WTC11 (cell line): Measurements from ENCODE around the gene RIPK1. TPM values are rescaled to one million over a fixed set of nuclear protein-coding genes. Genes with fewer than 3 reads are reported as not detected.

ENCODE experiments used
- ATAC-seq: fragments of 200-7000 bp; cut with Tn5 transposase; 2 replicates; pipeline ENCODE4 v1.10.0; 2021; ENCODE audit warnings: mild to moderate bottlenecking, moderate library complexity
- CTCF ChIA-PET: fragments of 300-600 bp; sonication (Branson Sonifier 250); formaldehyde crosslinking; loops from one replicate; lab custom pipeline; 2021; ENCODE audit warnings: antibody characterized with exemption; lab: Charles Lee
- POLR2A ChIA-PET: fragments of 350-600 bp; sonication (Branson Sonifier 250); formaldehyde crosslinking; loops from one replicate; lab custom pipeline; 2021; ENCODE audit warnings: antibody characterized with exemption; lab: Charles Lee
- DNase-seq: peaks from one replicate; pipeline ENCODE4 v3.0.0; 2021; ENCODE audit warnings: low spot score
- H3K27ac Mint-ChIP-seq: 2 replicates; pipeline ENCODE4 v1.8.0; 2021; ENCODE audit warnings: mixed read lengths
- H3K27me3 Mint-ChIP-seq: 2 replicates; pipeline ENCODE4 v1.8.0; 2021; ENCODE audit warnings: low read depth, mild to moderate bottlenecking, moderate library complexity, mixed read lengths
- H3K36me3 Mint-ChIP-seq: 2 replicates; pipeline ENCODE4 v1.8.0; 2021; ENCODE audit warnings: mixed read lengths
- H3K4me1 Mint-ChIP-seq: 2 replicates; pipeline ENCODE4 v1.8.0; 2022; ENCODE audit warnings: mixed read lengths
- H3K4me3 Mint-ChIP-seq: 2 replicates; pipeline ENCODE4 v1.8.0; 2021; ENCODE audit warnings: mild to moderate bottlenecking, moderate library complexity, mixed read lengths
- H3K9me3 Mint-ChIP-seq: 2 replicates; pipeline ENCODE4 v1.8.0; 2021; ENCODE audit warnings: mixed read lengths
- CBFB ChIP-seq: sonication (generic); formaldehyde crosslinking; IDR thresholded peaks from 2 replicates; pipeline ENCODE4 v1.8.1; 2022; ENCODE audit warnings: mild to moderate bottlenecking, low read depth, missing genetic modification reagents
- ELF4 ChIP-seq: sonication (generic); formaldehyde crosslinking; IDR thresholded peaks from 2 replicates; pipeline ENCODE4 v1.8.1; 2022; ENCODE audit warnings: low read depth, mild to moderate bottlenecking, moderate library complexity, missing genetic modification reagents
- IRF2 ChIP-seq: sonication (generic); formaldehyde crosslinking; IDR thresholded peaks from 2 replicates; pipeline ENCODE4 v1.8.0; 2022; ENCODE audit warnings: low read depth, missing genetic modification reagents, borderline replicate concordance
- MXD4 ChIP-seq: fragments of 250-450 bp; sonication (Bioruptor Pico); IDR thresholded peaks from 2 replicates; pipeline ENCODE4 v1.8.0; 2021; ENCODE audit warnings: mild to moderate bottlenecking, moderate library complexity, borderline replicate concordance
- MYBL2 ChIP-seq: sonication (generic); formaldehyde crosslinking; IDR thresholded peaks from 2 replicates; pipeline ENCODE4 v1.8.1; 2023; ENCODE audit warnings: mild to moderate bottlenecking, moderate library complexity, missing genetic modification reagents
- NFATC4 ChIP-seq: fragments of 250-450 bp; sonication (Bioruptor Pico); IDR thresholded peaks from 2 replicates; pipeline ENCODE4 v1.9.0; 2021; ENCODE audit warnings: mild to moderate bottlenecking
- PRRX2 ChIP-seq: fragments of 250-450 bp; sonication (Bioruptor Pico); IDR thresholded peaks from 2 replicates; pipeline ENCODE4 v1.8.0; 2021; ENCODE audit warnings: mild to moderate bottlenecking
- SMAD4 ChIP-seq: sonication (generic); formaldehyde crosslinking; IDR thresholded peaks from 2 replicates; pipeline ENCODE4 v1.8.0; 2022; ENCODE audit warnings: mild to moderate bottlenecking, missing genetic modification reagents
- SP1 ChIP-seq: sonication (generic); formaldehyde crosslinking; conservative IDR thresholded peaks from 2 replicates; pipeline ENCODE4 v1.8.1; 2022; ENCODE audit warnings: missing genetic modification reagents
- TEAD1 ChIP-seq: sonication (generic); formaldehyde crosslinking; IDR thresholded peaks from 2 replicates; pipeline ENCODE4 v1.8.0; 2022; ENCODE audit warnings: mild to moderate bottlenecking, missing genetic modification reagents
- TEAD4 ChIP-seq: sonication (generic); formaldehyde crosslinking; IDR thresholded peaks from 2 replicates; pipeline ENCODE4 v1.8.0; 2022; ENCODE audit warnings: mild to moderate bottlenecking, missing genetic modification reagents
- TP53 ChIP-seq: sonication (generic); formaldehyde crosslinking; IDR thresholded peaks from 2 replicates; pipeline ENCODE4 v1.8.1; 2023; ENCODE audit warnings: mild to moderate bottlenecking, missing genetic modification reagents
- ZNF263 ChIP-seq: sonication (generic); formaldehyde crosslinking; IDR thresholded peaks from 2 replicates; pipeline ENCODE4 v1.8.1; 2022; ENCODE audit warnings: low read depth, mild to moderate bottlenecking, moderate library complexity, missing genetic modification reagents
- ZNF671 ChIP-seq: fragments of 250-450 bp; sonication (Bioruptor Pico); IDR thresholded peaks from 2 replicates; pipeline ENCODE4 v1.8.0; 2021; ENCODE audit warnings: mild to moderate bottlenecking
- total RNA-seq: library from RNA; stranded (reverse); gene quantifications from 3 replicates; pipeline ENCODE4 v1.2.3, GENCODE V29; 2021
- TF ChIP-seq, protein P1 (sequence below): fragments of 250-450 bp; sonication (Bioruptor Pico); IDR thresholded peaks from 2 replicates; pipeline ENCODE4 v1.9.0; 2021; ENCODE audit warnings: mild to moderate bottlenecking, borderline replicate concordance
- TF ChIP-seq, protein P2 (sequence below): sonication (generic); formaldehyde crosslinking; IDR thresholded peaks from 2 replicates; pipeline ENCODE4 v1.8.1; 2022; ENCODE audit warnings: missing genetic modification reagents, borderline replicate concordance
- TF ChIP-seq, protein P3 (sequence below): sonication (generic); formaldehyde crosslinking; IDR thresholded peaks from 2 replicates; pipeline ENCODE4 v1.8.0; 2023; ENCODE audit warnings: mild to moderate bottlenecking, missing genetic modification reagents
- TF ChIP-seq, protein P4 (sequence below): sonication (generic); formaldehyde crosslinking; IDR thresholded peaks from 2 replicates; pipeline ENCODE4 v1.8.1; 2023; ENCODE audit warnings: mild to moderate bottlenecking, missing genetic modification reagents
- TF ChIP-seq, protein P5 (sequence below): fragments of 250-450 bp; sonication (Bioruptor Pico); IDR thresholded peaks from 2 replicates; pipeline ENCODE4 v1.9.0; 2021; ENCODE audit warnings: mild to moderate bottlenecking
- TF ChIP-seq, protein P6 (sequence below): sonication (generic); formaldehyde crosslinking; IDR thresholded peaks from 2 replicates; pipeline ENCODE4 v1.8.1; 2023; ENCODE audit warnings: mild to moderate bottlenecking, missing genetic modification reagents, moderate library complexity

RIPK1 gene
- total RNA-seq, 1 experiment from 2014 or later: 8.7 TPM

DNA sequence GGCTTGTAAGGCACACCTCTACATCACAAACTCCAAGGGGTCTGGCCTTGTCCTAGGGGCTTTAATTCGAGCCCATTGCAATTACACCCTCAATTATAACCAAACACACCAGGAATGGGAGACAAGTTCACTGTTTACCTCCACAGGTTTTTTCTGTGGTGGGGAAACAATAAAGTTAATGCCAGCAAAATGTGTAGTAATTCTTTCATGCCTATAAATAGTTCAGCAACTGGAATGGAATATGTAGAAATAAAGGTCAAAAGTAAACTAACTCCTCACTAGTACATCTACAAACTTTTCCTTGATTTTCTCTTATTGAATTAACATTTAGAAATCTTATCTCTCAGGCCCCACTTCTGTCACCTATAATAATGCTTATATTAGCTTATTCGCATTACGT lies 27.1 kb upstream of the RIPK1 start:
- H3K4me3 Mint-ChIP-seq: no peak overlapping the region
- CTCF ChIA-PET: no interaction called here

DNA sequence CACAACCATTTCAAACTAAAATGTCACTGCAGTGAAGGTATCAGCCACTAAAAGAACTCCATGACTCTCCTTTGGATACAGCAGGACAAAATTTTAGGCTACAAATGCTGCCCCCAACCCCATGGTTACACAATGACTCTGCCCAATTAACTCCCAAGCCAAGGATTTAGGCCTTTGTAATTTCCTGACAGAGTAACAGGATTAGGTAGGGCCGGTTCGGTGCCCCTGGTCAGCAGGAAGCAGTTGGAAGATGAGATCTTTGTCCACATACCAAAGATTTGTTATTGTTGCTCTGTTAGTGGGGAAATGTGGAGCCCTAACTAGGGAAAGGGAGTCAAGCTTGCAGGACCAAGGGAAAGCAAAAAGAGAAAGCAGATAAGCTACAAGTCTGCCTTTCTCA lies 26.7 kb upstream of the RIPK1 start:
- DNase-seq (no peak), ATAC-seq (no peak)
- peaks cover 12% of the 10 kb centered on the region for H3K4me1 Mint-ChIP-seq
- ChIA-PET CTCF (no interaction called here), POLR2A (no interaction called here)
- H3K27me3 Mint-ChIP-seq: peaks cover 3% of the 10 kb centered on the region; the same call in 1 of the 2 replicates
- H3K9me3 Mint-ChIP-seq: no peaks in the 10 kb centered on the region; the same call in 1 of the 2 replicates
- no peak overlapping the region for H3K27ac Mint-ChIP-seq
- no peak overlapping the region for H3K4me3 Mint-ChIP-seq
- no peaks in the 10 kb centered on the region for H3K36me3 Mint-ChIP-seq
- TF ChIP-seq TEAD4 (CRISPR knock-in tag): no peak
- no peak for TF ChIP-seq IRF2 (CRISPR knock-in tag)
- no peak for TF ChIP-seq PRRX2 (CRISPR knock-in tag)
- TF ChIP-seq CBFB (CRISPR knock-in tag): no peak
- no peak for TF ChIP-seq SMAD4
- TF ChIP-seq, protein P1, sequence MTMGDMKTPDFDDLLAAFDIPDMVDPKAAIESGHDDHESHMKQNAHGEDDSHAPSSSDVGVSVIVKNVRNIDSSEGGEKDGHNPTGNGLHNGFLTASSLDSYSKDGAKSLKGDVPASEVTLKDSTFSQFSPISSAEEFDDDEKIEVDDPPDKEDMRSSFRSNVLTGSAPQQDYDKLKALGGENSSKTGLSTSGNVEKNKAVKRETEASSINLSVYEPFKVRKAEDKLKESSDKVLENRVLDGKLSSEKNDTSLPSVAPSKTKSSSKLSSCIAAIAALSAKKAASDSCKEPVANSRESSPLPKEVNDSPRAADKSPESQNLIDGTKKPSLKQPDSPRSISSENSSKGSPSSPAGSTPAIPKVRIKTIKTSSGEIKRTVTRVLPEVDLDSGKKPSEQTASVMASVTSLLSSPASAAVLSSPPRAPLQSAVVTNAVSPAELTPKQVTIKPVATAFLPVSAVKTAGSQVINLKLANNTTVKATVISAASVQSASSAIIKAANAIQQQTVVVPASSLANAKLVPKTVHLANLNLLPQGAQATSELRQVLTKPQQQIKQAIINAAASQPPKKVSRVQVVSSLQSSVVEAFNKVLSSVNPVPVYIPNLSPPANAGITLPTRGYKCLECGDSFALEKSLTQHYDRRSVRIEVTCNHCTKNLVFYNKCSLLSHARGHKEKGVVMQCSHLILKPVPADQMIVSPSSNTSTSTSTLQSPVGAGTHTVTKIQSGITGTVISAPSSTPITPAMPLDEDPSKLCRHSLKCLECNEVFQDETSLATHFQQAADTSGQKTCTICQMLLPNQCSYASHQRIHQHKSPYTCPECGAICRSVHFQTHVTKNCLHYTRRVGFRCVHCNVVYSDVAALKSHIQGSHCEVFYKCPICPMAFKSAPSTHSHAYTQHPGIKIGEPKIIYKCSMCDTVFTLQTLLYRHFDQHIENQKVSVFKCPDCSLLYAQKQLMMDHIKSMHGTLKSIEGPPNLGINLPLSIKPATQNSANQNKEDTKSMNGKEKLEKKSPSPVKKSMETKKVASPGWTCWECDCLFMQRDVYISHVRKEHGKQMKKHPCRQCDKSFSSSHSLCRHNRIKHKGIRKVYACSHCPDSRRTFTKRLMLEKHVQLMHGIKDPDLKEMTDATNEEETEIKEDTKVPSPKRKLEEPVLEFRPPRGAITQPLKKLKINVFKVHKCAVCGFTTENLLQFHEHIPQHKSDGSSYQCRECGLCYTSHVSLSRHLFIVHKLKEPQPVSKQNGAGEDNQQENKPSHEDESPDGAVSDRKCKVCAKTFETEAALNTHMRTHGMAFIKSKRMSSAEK (CRISPR knock-in tag): no peak
- no peak for TF ChIP-seq ZNF671 (CRISPR knock-in tag)
- no peak for TF ChIP-seq SP1
- TF ChIP-seq, protein P2, sequence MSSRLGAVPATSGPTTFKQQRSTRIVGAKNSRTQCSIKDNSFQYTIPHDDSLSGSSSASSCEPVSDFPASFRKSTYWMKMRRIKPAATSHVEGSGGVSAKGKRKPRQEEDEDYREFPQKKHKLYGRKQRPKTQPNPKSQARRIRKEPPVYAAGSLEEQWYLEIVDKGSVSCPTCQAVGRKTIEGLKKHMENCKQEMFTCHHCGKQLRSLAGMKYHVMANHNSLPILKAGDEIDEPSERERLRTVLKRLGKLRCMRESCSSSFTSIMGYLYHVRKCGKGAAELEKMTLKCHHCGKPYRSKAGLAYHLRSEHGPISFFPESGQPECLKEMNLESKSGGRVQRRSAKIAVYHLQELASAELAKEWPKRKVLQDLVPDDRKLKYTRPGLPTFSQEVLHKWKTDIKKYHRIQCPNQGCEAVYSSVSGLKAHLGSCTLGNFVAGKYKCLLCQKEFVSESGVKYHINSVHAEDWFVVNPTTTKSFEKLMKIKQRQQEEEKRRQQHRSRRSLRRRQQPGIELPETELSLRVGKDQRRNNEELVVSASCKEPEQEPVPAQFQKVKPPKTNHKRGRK (CRISPR knock-in tag): no peak
- TF ChIP-seq ZNF263 (CRISPR knock-in tag): no peak
- no peak for TF ChIP-seq TEAD1 (CRISPR knock-in tag)
- TF ChIP-seq NFATC4 (CRISPR knock-in tag): no peak
- no peak for TF ChIP-seq MXD4
- no peak for TF ChIP-seq TP53 (CRISPR knock-in tag)

More for the DNA sequence above, 27.1 kb upstream of the RIPK1 start:
- H3K4me1 Mint-ChIP-seq: peaks cover 12% of the 10 kb centered on the region
- no peaks in the 10 kb centered on the region for H3K36me3 Mint-ChIP-seq
- POLR2A ChIA-PET: no interaction called here
- no peak for ATAC-seq
- no peak for DNase-seq
- no peaks in the 10 kb centered on the region; the same call in 1 of the 2 replicates for H3K9me3 Mint-ChIP-seq
- peaks cover 3% of the 10 kb centered on the region; the same call in 1 of the 2 replicates for H3K27me3 Mint-ChIP-seq
- no peak overlapping the region for H3K27ac Mint-ChIP-seq
- TF ChIP-seq MYBL2 (CRISPR knock-in tag): no peak
- TF ChIP-seq, protein P3, sequence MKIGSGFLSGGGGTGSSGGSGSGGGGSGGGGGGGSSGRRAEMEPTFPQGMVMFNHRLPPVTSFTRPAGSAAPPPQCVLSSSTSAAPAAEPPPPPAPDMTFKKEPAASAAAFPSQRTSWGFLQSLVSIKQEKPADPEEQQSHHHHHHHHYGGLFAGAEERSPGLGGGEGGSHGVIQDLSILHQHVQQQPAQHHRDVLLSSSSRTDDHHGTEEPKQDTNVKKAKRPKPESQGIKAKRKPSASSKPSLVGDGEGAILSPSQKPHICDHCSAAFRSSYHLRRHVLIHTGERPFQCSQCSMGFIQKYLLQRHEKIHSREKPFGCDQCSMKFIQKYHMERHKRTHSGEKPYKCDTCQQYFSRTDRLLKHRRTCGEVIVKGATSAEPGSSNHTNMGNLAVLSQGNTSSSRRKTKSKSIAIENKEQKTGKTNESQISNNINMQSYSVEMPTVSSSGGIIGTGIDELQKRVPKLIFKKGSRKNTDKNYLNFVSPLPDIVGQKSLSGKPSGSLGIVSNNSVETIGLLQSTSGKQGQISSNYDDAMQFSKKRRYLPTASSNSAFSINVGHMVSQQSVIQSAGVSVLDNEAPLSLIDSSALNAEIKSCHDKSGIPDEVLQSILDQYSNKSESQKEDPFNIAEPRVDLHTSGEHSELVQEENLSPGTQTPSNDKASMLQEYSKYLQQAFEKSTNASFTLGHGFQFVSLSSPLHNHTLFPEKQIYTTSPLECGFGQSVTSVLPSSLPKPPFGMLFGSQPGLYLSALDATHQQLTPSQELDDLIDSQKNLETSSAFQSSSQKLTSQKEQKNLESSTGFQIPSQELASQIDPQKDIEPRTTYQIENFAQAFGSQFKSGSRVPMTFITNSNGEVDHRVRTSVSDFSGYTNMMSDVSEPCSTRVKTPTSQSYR (CRISPR knock-in tag): no peak
- TF ChIP-seq, protein P4, sequence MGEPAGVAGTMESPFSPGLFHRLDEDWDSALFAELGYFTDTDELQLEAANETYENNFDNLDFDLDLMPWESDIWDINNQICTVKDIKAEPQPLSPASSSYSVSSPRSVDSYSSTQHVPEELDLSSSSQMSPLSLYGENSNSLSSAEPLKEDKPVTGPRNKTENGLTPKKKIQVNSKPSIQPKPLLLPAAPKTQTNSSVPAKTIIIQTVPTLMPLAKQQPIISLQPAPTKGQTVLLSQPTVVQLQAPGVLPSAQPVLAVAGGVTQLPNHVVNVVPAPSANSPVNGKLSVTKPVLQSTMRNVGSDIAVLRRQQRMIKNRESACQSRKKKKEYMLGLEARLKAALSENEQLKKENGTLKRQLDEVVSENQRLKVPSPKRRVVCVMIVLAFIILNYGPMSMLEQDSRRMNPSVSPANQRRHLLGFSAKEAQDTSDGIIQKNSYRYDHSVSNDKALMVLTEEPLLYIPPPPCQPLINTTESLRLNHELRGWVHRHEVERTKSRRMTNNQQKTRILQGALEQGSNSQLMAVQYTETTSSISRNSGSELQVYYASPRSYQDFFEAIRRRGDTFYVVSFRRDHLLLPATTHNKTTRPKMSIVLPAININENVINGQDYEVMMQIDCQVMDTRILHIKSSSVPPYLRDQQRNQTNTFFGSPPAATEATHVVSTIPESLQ (CRISPR knock-in tag): no peak
- TF ChIP-seq, protein P5, sequence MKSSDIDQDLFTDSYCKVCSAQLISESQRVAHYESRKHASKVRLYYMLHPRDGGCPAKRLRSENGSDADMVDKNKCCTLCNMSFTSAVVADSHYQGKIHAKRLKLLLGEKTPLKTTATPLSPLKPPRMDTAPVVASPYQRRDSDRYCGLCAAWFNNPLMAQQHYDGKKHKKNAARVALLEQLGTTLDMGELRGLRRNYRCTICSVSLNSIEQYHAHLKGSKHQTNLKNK: no peak
- TF ChIP-seq, protein P6, sequence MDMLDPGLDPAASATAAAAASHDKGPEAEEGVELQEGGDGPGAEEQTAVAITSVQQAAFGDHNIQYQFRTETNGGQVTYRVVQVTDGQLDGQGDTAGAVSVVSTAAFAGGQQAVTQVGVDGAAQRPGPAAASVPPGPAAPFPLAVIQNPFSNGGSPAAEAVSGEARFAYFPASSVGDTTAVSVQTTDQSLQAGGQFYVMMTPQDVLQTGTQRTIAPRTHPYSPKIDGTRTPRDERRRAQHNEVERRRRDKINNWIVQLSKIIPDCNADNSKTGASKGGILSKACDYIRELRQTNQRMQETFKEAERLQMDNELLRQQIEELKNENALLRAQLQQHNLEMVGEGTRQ: no peak
- no peak for TF ChIP-seq ELF4
